Stimulated activated CD8-positive, alpha-beta memory T cell treated with anti-CD3 and anti-CD28 coated beads, Interleukin-15, amount 100 ng/mL, for 1 hour (primary cell): ENCODE data around the gene CACNA2D2.

Experiments
- DNase-seq: peaks from one replicate; pipeline ENCODE4 v3.0.0-alpha.2; 2020; ENCODE audit warnings: low read depth

Gene CACNA2D2

GRCh38 chr3:50503504-50504342 is at the start of gene CACNA2D2:
Gene CACNA2D2, minus strand, starts transcription at chr3:50503634. Its CDS starts 211 bp downstream, at chr3:50503423.
- peak; percentile 33 for DNase-seq

DNA sequence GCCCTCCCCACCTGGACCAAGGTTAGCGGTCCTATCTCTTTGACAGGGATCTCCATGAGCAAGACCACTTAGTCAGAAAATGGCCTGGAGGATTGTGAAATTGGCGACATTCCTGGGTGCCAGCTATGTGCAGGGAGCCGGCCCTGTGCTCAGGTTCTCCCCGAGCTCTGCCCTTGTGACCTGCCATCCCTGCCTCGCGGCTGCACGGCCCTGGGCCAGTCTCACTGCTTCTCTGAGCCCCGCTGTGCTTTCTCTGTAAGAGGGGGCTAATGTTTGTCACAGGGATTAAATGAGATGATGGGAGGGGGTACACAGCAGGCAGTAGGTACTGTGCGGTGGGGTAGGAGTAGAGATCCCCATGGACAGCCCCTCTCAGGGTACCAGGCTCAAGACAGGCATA is 49.2 kb upstream of the CACNA2D2 start:
- no peak for DNase-seq

GRCh38 chr3:50551681-50552435 is 48.4 kb upstream of the CACNA2D2 start:
- DNase-seq, result no peak

DNA sequence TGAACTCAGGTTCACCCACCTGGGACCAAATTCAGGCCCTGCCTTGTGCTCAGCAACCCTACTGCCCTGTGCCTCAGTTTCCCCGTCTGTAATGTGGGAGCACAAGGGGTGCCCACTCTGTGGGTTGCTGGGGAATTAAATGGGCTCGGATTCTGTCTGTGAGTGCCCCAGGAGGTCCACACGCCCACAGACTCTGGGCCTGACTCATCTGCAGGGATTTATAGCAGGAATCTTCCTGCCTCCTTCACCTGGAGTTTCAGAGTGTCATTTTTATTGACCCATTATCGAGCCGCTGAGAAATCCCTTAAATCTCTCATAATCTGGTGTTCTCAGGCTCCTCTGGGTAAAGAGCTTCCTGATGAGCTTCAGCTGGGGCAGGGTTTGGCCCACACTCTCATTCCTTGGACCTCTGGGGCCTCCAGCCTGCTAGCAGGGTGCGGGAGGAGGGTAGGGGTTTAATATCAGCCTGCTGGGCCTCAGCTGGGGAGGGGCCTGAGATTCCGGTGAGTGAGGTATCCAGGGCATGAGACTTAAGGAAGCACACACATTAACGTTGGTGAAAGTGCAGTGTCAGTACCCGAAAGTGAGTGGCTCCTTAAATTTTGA is 47.7 kb upstream of the CACNA2D2 start:
- no peak for DNase-seq

DNA sequence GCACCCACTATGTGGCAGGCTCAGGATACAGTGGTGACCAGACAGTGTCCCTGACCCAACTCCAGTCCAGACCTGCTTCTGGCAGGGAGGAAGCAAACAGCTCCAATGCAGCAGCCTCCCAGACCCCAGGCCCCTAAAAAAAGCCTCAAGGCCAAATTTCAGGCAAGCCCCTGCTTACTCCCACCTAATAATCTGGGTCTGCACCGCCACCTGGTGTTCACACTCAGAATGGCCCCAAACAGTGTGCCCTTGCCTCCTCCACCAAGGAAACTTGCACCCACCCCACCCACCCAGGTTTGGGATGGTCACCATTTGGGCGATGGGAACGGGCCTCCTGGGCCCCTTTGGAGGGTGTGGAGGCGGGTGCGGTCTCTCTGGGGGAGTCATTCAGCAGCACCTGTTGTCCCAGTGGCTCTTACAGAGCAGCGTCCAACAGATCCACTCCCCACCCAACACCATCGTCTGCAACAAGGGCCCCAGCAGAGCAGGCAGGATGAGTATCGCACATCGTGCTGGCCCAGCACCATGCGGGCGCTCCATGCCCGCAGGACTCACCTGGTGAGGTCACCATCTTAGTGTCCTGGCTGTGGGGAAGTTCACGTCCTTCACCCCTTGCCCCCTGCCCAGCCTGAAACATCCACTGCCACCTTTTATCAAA is 46.8 kb upstream of the CACNA2D2 start:
- DNase-seq, result peak; percentile 54

GRCh38 chr3:50549226-50549625 is 45.8 kb upstream of the CACNA2D2 start:
- DNase-seq, result no peak

- DNase-seq, result no peak
Observed at GRCh38 chr3:50545781-50546180, 42.3 kb upstream of the CACNA2D2 start.

DNA sequence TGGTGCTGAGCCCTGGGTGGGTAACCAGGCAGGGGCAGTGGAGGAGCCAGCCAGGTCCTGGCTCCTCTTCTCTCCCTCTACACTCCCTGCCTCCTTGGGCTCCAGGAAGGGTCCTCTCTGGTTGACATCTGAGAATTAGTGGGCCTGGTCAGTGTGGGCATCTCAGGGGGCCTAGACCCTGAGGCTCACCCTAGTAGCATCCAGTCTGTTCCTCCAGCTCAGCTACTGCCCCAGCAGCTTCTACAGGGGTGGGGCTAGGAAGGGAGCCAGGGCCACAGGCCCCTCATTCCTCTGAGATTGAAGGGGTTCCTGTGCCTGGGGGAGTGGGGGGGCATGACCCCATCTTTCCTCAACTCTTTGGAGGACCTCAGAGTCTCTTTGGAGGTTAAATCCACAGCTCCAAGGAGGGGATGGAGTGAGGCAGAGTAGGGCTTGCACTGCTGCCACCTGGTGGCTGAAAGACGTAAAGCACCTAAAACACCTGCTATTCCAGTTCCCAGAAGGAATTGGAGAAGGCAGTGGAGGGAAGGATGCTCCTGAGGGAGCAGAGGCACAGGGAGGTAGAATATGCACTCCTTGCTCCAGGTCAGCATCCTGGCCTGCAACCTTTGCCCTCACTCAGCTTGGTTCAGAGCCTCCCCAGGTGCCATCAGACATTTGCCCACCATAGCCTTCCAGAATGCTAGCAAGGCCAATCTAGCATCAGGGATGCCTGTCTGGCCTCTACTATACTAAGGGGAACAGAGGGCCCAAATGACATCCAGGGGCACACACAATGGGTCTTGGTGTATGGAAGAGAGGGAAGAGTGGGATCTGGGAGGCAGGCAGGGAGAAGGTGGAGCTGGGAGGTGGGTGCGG is 39.0 kb upstream of the CACNA2D2 start:
- DNase-seq, result peak; percentile 26

GRCh38 chr3:50539356-50540286 is 36.2 kb upstream of the CACNA2D2 start:
- no peak for DNase-seq

- DNase-seq, result no peak
Observed at GRCh38 chr3:50537421-50538129, 34.1 kb upstream of the CACNA2D2 start.

GRCh38 chr3:50536471-50537180 is 33.2 kb upstream of the CACNA2D2 start:
- DNase-seq, result no peak

DNA sequence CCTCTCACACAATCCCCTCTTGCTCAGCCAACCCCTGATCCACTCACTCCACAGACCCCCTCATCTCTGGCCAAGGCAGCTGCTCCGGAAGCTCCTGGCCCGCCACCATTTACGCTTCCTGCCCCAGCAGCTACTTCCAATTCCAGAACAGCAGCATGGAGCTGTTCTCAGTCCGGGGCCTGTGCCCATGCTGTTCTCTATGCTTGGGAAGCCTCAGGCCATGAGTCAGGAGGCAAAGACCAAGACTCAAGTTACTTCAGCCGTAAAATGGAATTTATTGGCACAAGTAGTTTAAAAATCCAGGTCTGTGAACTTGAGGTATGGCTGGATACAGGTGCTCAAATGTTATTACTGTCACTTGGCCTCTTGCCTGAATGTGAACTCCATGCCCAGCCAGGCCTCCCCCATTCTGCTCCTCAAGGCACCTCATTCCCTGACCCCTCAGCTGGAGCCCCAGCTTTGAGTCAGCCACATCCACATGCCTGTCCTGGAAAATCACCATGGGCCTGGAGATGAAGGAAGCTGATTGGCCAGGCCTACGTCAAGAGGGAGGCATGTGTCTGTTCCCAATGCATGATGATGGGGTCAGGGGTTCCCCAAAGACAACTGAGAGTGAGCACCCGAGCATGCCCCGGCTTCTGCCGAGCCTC is 31.4 kb upstream of the CACNA2D2 start:
- DNase-seq, result no peak

GRCh38 chr3:50533807-50534461 is 30.5 kb upstream of the CACNA2D2 start:
- no peak for DNase-seq

GRCh38 chr3:50533316-50533715 is 29.9 kb upstream of the CACNA2D2 start:
- DNase-seq, result no peak

- no peak for DNase-seq
Observed at GRCh38 chr3:50532062-50532705, 28.8 kb upstream of the CACNA2D2 start.

GRCh38 chr3:50531201-50531600 is 27.8 kb upstream of the CACNA2D2 start:
- no peak for DNase-seq
